ENCODE data around the gene THYN1. TPM values are rescaled to one million over a fixed set of nuclear protein-coding genes. Genes with fewer than 3 reads are reported as not detected.
A peak's percentile ranks its signal among the peaks of the same experiment; 100 is the strongest.
"Not testable (repeated sequence)": the region's sequence is repeated elsewhere in the genome, so short reads cannot be mapped to it uniquely, and the experiment has no call there.

Gene THYN1
- total RNA-seq, 8 experiments from 2014 or later: 45.7 to 97.0 (median 70.3) TPM

- WGBS, 10 experiments: 80 to 98% (median 89%) methylated on average over 5 to 11 of the region's 11 CpGs; no CpG with 5 or more reads in 2 of the 10 experiments
- no peak for ATAC-seq (replicated peaks in 6 of 8)
- in situ Hi-C loops (cut with MboI; ENCODE audit: low pct_unique_long_range_greater_than_20kb in 2 of 9, low sequenced_read_pairs in 9 of 9, unreplicated experiment in 9 of 9): no loop called here
Observed at GRCh38 chr11:134267966-134268365, 14.8 kb upstream of the THYN1 start.

GRCh38 chr11:134267461-134267860 lies 14.3 kb upstream of the THYN1 start:
- in situ Hi-C loops (cut with MboI; ENCODE audit: low pct_unique_long_range_greater_than_20kb in 2 of 9, low sequenced_read_pairs in 9 of 9, unreplicated experiment in 9 of 9): no loop called here
- H3K4me3 ChIP-seq: no peak overlapping the region
- 0 to 100% (median 61%) methylated on average over 1 to 5 of the region's 5 CpGs; no CpG with 5 or more reads in 1 of the 10 experiments for WGBS, 10 experiments
- no peak overlapping the region for H3K27ac ChIP-seq
- H3K4me1 ChIP-seq (replicated peaks in 1 of 2): peaks cover 1 to 6% of the 10 kb centered on the region in 2 donors
- no peak for ATAC-seq (replicated peaks in 6 of 8)

More at GRCh38 chr11:134267966-134268365, 14.8 kb upstream of the THYN1 start:
- no peak overlapping the region for H3K27ac ChIP-seq
- H3K4me3 ChIP-seq: no peak overlapping the region
- peaks cover 6 to 11% of the 10 kb centered on the region in 2 donors for H3K4me1 ChIP-seq (replicated peaks in 1 of 2)

- 0 to 100% (median 68%) methylated on average over 1 to 3 of the region's 3 CpGs for WGBS, 10 experiments
- Histone ChIP-seq H3K27ac (no peak overlapping the region), H3K4me1 (replicated peaks in 1 of 2) (peaks cover 0 to 6% of the 10 kb centered on the region in 2 donors), H3K4me3 (no peak overlapping the region)
- in situ Hi-C loops (cut with MboI; ENCODE audit: low pct_unique_long_range_greater_than_20kb in 2 of 9, low sequenced_read_pairs in 9 of 9, unreplicated experiment in 9 of 9): no loop called here
- ATAC-seq (replicated peaks in 6 of 8): peak in 3 of 8 experiments; percentile 87 to 96 (median 96)
Observed at GRCh38 chr11:134266841-134267251, 13.7 kb upstream of the THYN1 start.

- H3K4me3 ChIP-seq: no peak overlapping the region
- no peak overlapping the region for H3K27ac ChIP-seq
- peaks cover 0 to 6% of the 10 kb centered on the region in 2 donors for H3K4me1 ChIP-seq (replicated peaks in 1 of 2)
- WGBS, 10 experiments: 11 to 98% (median 92%) methylated on average over 1 to 5 of the region's 5 CpGs
- peak in 3 of 8 experiments; percentile 17 to 30 (median 21) for ATAC-seq (replicated peaks in 6 of 8)
- in situ Hi-C loops (cut with MboI; ENCODE audit: low pct_unique_long_range_greater_than_20kb in 2 of 9, low sequenced_read_pairs in 9 of 9, unreplicated experiment in 9 of 9): no loop called here
Observed at GRCh38 chr11:134266440-134266839, 13.3 kb upstream of the THYN1 start.

- in situ Hi-C loops (cut with MboI; ENCODE audit: low pct_unique_long_range_greater_than_20kb in 2 of 9, low sequenced_read_pairs in 9 of 9, unreplicated experiment in 9 of 9): no loop called here
- ATAC-seq (replicated peaks in 6 of 8): peak in 3 of 8 experiments; percentile 10 to 52 (median 51)
- Histone ChIP-seq H3K27ac (no peak overlapping the region), H3K4me1 (replicated peaks in 1 of 2) (peaks cover 0 to 6% of the 10 kb centered on the region in 2 donors), H3K4me3 (no peak overlapping the region)
- 30 to 100% (median 91%) methylated on average over 1 to 7 of the region's 7 CpGs for WGBS, 10 experiments
Observed at GRCh38 chr11:134264966-134265764, 12.0 kb upstream of the THYN1 start.

- Histone ChIP-seq H3K4me1 (replicated peaks in 1 of 2) (no peaks in the 10 kb centered on the region), H3K27ac (no peak overlapping the region), H3K4me3 (no peak overlapping the region)
- in situ Hi-C loops (cut with MboI; ENCODE audit: low pct_unique_long_range_greater_than_20kb in 2 of 9, low sequenced_read_pairs in 9 of 9, unreplicated experiment in 9 of 9): no loop called here
- ATAC-seq (replicated peaks in 6 of 8): peak in 3 of 8 experiments; percentile 36 to 50 (median 45)
- WGBS, 10 experiments: 72 to 100% (median 84%) methylated on average over 1 to 9 of the region's 14 CpGs; no CpG with 5 or more reads in 2 of the 10 experiments
Observed at GRCh38 chr11:134261626-134262488, 8.7 kb upstream of the THYN1 start.

- H3K27ac ChIP-seq: no peak overlapping the region
- in situ Hi-C loops (cut with MboI; ENCODE audit: low pct_unique_long_range_greater_than_20kb in 2 of 9, low sequenced_read_pairs in 9 of 9, unreplicated experiment in 9 of 9): no loop called here
- ATAC-seq (replicated peaks in 6 of 8): no peak
- H3K4me3 ChIP-seq: no peak overlapping the region
- 80 to 100% (median 92%) methylated on average over 1 to 4 of the region's 16 CpGs; no CpG with 5 or more reads in 4 of the 10 experiments for WGBS, 10 experiments
- H3K4me1 ChIP-seq (replicated peaks in 1 of 2): no peaks in the 10 kb centered on the region
Observed at GRCh38 chr11:134260983-134261382, 7.8 kb upstream of the THYN1 start.

GRCh38 chr11:134260503-134260902 lies 7.4 kb upstream of the THYN1 start:
- ATAC-seq (replicated peaks in 6 of 8): no peak
- Histone ChIP-seq H3K27ac (no peak overlapping the region), H3K4me1 (replicated peaks in 1 of 2) (no peaks in the 10 kb centered on the region), H3K4me3 (no peak overlapping the region)
- in situ Hi-C loops (cut with MboI; ENCODE audit: low pct_unique_long_range_greater_than_20kb in 2 of 9, low sequenced_read_pairs in 9 of 9, unreplicated experiment in 9 of 9): no loop called here

GRCh38 chr11:134258577-134258976 lies 5.4 kb upstream of the THYN1 start:
- H3K4me1 ChIP-seq (replicated peaks in 1 of 2): peaks cover 0 to 7% of the 10 kb centered on the region in 2 donors
- ATAC-seq (replicated peaks in 6 of 8): no peak
- in situ Hi-C loops (cut with MboI; ENCODE audit: low pct_unique_long_range_greater_than_20kb in 2 of 9, low sequenced_read_pairs in 9 of 9, unreplicated experiment in 9 of 9): no loop called here
- no peak overlapping the region for H3K4me3 ChIP-seq
- WGBS, 10 experiments: 83 to 100% (median 100%) methylated on average over 1 to 3 of the region's 4 CpGs; no CpG with 5 or more reads in 2 of the 10 experiments
- no peak overlapping the region for H3K27ac ChIP-seq

- Histone ChIP-seq H3K27ac (no peak overlapping the region), H3K4me3 (no peak overlapping the region), H3K4me1 (replicated peaks in 1 of 2) (peaks cover 2 to 10% of the 10 kb centered on the region in 2 donors)
- no peak for ATAC-seq (replicated peaks in 6 of 8)
- 88 to 100% (median 97%) methylated on average over 1 to 7 of the region's 11 CpGs; no CpG with 5 or more reads in 4 of the 10 experiments for WGBS, 10 experiments
- in situ Hi-C loops (cut with MboI; ENCODE audit: low pct_unique_long_range_greater_than_20kb in 2 of 9, low sequenced_read_pairs in 9 of 9, unreplicated experiment in 9 of 9): no loop called here
Observed at GRCh38 chr11:134257101-134257500, 3.9 kb upstream of the THYN1 start.

- ATAC-seq (replicated peaks in 6 of 8); in situ Hi-C loops (cut with MboI; ENCODE audit: low pct_unique_long_range_greater_than_20kb in 2 of 9, low sequenced_read_pairs in 9 of 9, unreplicated experiment in 9 of 9); H3K27ac ChIP-seq; H3K4me3 ChIP-seq: not testable (repeated sequence)
- WGBS, 10 experiments: 93 to 100% (median 98%) methylated on average over 1 to 5 of the region's 5 CpGs
- H3K4me1 ChIP-seq (replicated peaks in 1 of 2): peaks cover 7 to 17% of the 10 kb centered on the region in 2 donors
Observed at GRCh38 chr11:134255184-134255561, 2.0 kb upstream of the THYN1 start.

GRCh38 chr11:134254433-134255183 lies 1.5 kb upstream of the THYN1 start:
- in situ Hi-C loops (cut with MboI; ENCODE audit: low pct_unique_long_range_greater_than_20kb in 2 of 9, low sequenced_read_pairs in 9 of 9, unreplicated experiment in 9 of 9): no loop called here
- WGBS, 10 experiments: 0 to 90% (median 57%) methylated on average over 1 to 3 of the region's 3 CpGs
- peak overlapping the region; percentile 70 to 91 (median 83) for H3K4me3 ChIP-seq
- H3K4me1 ChIP-seq (replicated peaks in 1 of 2): peaks cover 7 to 17% of the 10 kb centered on the region in 2 donors
- ATAC-seq (replicated peaks in 6 of 8): no peak
- no peak overlapping the region for H3K27ac ChIP-seq

Measured in motor neuron (in vitro differentiated cells).